ENCODE data around the gene PIGL.

DNA sequence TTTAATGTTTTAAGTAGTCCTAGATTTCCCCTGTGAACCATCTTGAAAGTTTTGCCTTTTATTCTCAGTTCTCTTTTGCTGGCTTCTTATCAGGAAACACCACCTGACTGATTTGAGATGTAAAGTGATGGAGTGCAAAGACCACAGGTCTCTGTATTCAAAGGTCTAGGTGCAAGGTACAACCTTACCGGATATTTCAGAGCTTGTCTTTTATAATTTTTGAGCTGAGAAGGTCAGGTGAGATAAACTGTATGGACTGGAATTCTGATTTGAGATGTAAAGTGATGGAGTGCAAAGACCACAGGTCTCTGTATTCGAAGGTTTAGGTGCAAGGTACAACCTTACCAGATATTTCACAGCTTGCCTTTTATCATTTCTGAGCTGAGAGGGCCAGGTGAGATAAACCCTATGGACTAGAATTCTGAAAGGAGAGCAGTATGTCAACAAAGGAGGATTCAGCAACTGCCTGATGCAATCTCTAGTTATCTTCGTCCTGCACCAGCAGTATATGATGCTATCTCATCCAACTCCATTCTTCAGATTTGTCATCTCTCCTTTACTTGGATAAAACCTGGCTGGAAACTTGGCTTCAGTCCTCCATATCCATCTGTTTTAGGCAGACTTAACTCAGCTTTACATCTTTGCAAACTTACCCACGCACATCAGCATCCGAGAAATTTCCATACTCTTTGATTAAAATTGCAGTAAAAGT, 72.0 kb downstream of the PIGL start:
- TF ChIP-seq POLR2AphosphoS5 (IDR thresholded peaks at IDR 0.05; ENCODE audit: low read depth): no peak
- TF ChIP-seq GABPA (IDR thresholded peaks at IDR 0.05; ENCODE audit: low read depth): no peak
- TF ChIP-seq, protein P1, sequence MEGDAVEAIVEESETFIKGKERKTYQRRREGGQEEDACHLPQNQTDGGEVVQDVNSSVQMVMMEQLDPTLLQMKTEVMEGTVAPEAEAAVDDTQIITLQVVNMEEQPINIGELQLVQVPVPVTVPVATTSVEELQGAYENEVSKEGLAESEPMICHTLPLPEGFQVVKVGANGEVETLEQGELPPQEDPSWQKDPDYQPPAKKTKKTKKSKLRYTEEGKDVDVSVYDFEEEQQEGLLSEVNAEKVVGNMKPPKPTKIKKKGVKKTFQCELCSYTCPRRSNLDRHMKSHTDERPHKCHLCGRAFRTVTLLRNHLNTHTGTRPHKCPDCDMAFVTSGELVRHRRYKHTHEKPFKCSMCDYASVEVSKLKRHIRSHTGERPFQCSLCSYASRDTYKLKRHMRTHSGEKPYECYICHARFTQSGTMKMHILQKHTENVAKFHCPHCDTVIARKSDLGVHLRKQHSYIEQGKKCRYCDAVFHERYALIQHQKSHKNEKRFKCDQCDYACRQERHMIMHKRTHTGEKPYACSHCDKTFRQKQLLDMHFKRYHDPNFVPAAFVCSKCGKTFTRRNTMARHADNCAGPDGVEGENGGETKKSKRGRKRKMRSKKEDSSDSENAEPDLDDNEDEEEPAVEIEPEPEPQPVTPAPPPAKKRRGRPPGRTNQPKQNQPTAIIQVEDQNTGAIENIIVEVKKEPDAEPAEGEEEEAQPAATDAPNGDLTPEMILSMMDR (IDR thresholded peaks at IDR 0.05; ENCODE audit: insufficient read depth, low read length): no peak
- TF ChIP-seq SPI1 (IDR thresholded peaks at IDR 0.05; ENCODE audit: borderline replicate concordance, low read depth): no peak

Measured in HL-60 (cell line).